Retinal pigment epithelial cell (primary cell): ENCODE measurements around the gene ITM2C.

Experiments
- DNase-seq: peaks from one replicate; pipeline ENCODE4 v3.0.0-alpha.2; 2010; ENCODE audit warnings: low read depth
- H3K4me3 ChIP-seq: 2 replicates; pipeline ENCODE4 v1.5.1; 2011; ENCODE audit warnings: mild to moderate bottlenecking, low read length, control low read depth, moderate library complexity
- TF ChIP-seq, protein P1 (sequence below): conservative IDR thresholded peaks from 2 replicates; pipeline ENCODE4 v1.5.1; 2011; ENCODE audit warnings: low read depth, low read length, control low read depth, inconsistent platforms

Gene ITM2C

DNA sequence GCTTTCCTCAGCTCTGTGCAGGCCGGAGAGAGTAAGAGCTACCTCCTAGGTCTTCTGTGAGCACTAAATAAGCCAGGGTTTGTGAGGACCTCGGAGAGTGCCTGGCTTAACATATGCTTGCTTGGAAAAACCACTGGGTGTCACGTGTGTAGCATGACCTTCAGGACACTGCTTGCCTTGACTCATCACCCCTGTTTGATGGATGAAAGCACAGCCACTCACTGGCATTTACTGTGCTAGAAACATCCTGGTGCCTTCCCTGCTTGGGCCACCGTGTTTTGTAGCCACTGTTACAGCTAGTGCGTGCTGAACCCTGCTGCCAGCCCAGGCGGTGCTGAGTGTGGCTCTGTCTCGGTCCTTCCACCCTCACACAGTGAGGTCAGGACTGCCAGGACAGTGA is 34.8 kb upstream of the ITM2C start:
- H3K4me3 ChIP-seq: no peak overlapping the region
- DNase-seq: no peak
- TF ChIP-seq, protein P1, sequence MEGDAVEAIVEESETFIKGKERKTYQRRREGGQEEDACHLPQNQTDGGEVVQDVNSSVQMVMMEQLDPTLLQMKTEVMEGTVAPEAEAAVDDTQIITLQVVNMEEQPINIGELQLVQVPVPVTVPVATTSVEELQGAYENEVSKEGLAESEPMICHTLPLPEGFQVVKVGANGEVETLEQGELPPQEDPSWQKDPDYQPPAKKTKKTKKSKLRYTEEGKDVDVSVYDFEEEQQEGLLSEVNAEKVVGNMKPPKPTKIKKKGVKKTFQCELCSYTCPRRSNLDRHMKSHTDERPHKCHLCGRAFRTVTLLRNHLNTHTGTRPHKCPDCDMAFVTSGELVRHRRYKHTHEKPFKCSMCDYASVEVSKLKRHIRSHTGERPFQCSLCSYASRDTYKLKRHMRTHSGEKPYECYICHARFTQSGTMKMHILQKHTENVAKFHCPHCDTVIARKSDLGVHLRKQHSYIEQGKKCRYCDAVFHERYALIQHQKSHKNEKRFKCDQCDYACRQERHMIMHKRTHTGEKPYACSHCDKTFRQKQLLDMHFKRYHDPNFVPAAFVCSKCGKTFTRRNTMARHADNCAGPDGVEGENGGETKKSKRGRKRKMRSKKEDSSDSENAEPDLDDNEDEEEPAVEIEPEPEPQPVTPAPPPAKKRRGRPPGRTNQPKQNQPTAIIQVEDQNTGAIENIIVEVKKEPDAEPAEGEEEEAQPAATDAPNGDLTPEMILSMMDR: no peak

DNA sequence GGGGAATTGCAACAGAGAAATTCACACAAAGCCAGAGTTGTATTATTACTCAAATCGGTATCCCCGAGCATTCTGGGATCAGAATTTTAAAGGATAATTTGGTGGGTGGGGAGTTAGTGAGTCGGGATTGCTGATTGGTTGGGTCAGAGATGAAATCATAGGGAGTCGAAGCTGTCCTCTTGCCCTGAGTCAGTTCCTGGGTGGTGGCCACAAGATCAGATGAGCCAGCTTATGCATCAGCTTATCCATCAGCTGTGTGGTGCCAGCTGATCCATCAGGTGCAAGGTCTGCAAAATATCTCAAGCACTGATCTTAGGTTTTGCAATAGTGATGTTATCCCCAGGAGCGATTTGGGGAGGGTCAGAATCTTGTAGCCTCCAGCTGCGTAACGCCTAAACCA is 34.3 kb upstream of the ITM2C start:
- no peak overlapping the region for H3K4me3 ChIP-seq

DNA sequence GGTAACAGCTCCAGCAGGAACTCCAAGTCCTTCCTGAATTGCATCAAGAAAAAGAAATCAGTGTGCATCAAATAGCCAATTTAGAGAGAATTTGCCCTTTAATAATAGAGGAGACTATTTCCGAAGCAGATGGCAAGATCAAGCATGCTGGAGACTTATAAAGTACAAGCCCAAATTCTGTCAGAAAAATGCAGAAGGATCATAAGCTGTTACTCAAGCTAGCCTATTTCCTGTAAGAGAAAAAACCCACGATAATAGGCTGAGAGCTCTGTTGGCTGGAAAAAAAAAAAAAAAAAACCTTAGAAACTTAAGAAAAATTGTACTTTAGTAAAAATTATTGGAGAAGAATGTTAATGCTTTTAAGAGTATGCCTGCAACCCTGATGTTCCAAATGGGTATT is 24.4 kb upstream of the ITM2C start:
- no peak for DNase-seq
- TF ChIP-seq, protein P1: no peak
- no peak overlapping the region for H3K4me3 ChIP-seq

More for the DNA sequence above, 34.3 kb upstream of the ITM2C start:
- peak; percentile 16 for DNase-seq
- TF ChIP-seq, protein P1: no peak

DNA sequence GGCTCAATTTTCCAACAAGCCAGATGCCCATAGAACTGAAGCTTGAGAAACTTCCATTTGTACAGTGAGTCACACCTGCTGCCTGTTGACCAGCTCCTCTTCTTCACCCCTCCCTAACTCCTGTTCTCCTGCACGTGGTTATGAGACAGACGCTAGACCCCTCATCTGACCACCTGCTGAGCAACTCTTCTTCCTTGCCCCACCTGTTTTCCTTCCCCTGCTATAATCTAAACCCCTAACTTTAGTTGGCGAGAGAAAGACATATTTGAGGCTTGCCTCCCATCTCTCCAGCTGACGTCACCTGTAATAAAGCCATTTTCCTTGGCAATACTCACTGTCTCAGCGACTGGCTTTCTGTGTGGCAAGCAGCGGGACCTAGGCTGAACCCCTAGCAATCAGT is 22.3 kb upstream of the ITM2C start:
- H3K4me3 ChIP-seq: no peak overlapping the region
- TF ChIP-seq, protein P1: no peak
- DNase-seq: no peak

DNA sequence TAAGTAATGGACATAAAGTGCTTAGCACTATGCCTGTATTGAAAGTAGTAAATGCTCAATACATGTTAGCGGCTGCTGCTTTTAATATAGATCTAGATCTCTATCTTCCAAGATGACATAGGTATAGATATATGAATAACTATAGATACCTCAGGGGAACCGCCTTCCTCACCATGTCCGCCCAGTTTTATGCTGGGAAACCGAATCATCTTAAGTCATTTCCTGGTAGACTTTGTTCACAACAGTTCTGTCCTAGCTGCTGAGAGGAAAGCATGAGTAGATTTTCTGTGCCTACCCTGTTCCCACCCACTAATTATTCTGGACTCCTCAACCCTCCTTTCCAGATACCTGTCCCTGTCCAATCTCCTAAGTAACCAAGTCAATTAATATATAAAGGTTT is 21.6 kb upstream of the ITM2C start:
- TF ChIP-seq, protein P1: no peak
- no peak overlapping the region for H3K4me3 ChIP-seq
- DNase-seq: no peak

DNA sequence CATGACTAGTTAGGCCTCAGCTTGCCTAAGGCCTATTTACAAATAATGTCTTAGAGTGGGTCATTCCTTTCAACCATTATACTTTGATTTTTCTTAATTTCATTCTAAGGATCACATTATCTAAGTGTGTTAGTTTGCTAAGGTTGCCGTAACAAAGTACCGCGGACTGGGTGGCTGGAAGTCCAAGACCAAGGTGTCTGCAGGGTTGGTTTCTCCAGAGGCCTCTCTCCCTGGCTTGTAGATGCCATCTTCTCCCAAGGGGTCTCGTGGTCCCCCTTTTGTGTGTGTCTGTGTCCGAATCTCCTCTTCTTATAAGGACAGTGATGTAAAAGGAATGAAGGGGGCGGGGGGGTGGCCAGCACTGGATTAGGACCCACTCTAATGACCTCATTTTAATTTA is 18.4 kb upstream of the ITM2C start:
- H3K4me3 ChIP-seq: no peak overlapping the region
- no peak for DNase-seq
- TF ChIP-seq, protein P1: no peak

DNA sequence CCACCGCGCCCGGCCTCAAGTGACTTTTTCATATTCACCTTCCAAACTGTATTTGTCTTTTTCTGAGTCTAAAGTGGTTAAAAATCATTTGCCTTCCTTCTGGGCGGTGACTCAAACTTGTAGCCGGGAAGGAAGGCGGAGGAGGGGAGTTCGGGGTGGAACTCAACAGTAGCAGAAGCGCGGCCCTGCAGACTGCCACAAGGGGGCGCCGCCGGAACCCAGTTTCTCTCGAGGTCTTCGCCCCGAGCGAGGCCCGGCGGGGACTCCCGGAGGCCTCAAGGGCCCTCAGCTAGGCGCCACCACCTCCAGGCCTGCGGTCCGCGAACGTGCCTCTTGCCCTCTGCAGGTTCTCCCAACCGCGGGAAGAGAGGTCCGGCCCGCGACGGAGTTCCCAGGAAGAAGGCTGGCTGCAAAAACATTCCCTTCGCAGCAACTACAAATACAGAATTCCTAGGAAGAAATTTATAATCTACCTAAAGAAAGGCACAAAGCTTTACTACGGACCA is 16.8 kb upstream of the ITM2C start:
- no peak for DNase-seq
- TF ChIP-seq, protein P1: peak; percentile 86
- peak overlapping the region; percentile 11 for H3K4me3 ChIP-seq
